Measurements from ENCODE around the gene SPN. TPM values are rescaled to one million over a fixed set of nuclear protein-coding genes. Genes with fewer than 3 reads are reported as not detected.

SPN gene
- total RNA-seq, 3 donors from 2014 or later: 4.4 to 6.0 (median 4.5) TPM

- ATAC-seq (peak; percentile 68), DNase-seq (no peak)
- Histone ChIP-seq H3K9me3 (no peaks in the 10 kb centered on the region), H3K36me3 (ENCODE audit: low read depth) (no peaks in the 10 kb centered on the region), H3K4me3 (no peak overlapping the region), H3K4me1 (ENCODE audit: low read depth) (no peaks in the 10 kb centered on the region)
- TF ChIP-seq, protein P1, sequence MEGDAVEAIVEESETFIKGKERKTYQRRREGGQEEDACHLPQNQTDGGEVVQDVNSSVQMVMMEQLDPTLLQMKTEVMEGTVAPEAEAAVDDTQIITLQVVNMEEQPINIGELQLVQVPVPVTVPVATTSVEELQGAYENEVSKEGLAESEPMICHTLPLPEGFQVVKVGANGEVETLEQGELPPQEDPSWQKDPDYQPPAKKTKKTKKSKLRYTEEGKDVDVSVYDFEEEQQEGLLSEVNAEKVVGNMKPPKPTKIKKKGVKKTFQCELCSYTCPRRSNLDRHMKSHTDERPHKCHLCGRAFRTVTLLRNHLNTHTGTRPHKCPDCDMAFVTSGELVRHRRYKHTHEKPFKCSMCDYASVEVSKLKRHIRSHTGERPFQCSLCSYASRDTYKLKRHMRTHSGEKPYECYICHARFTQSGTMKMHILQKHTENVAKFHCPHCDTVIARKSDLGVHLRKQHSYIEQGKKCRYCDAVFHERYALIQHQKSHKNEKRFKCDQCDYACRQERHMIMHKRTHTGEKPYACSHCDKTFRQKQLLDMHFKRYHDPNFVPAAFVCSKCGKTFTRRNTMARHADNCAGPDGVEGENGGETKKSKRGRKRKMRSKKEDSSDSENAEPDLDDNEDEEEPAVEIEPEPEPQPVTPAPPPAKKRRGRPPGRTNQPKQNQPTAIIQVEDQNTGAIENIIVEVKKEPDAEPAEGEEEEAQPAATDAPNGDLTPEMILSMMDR (IDR thresholded peaks at IDR 0.05): no peak
- intact Hi-C loops (cut with DNase I, micrococcal nuclease): no loop called here
Observed at GRCh38 chr16:29645694-29646187, 17.3 kb upstream of the SPN start.

DNA sequence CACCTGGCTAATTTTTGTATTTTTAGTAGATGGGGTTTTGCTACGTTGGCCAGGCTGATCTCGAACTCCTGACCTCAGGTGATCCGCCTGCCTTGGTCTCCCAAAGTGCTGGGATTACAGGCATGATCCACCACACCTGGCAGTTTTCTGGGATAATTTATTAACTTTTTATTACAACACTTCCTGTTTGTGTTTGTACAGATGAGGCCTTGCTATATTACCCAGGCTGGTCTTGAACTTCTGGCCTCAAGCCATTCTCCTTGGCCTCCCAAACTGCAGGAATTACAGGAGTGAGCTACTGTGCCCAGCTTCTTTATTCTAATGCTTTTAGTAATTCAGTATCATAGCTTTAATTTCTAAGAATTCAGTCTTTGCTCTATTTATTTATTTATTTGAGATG, 16.1 kb upstream of the SPN start:
- TF ChIP-seq, protein P1 (IDR thresholded peaks at IDR 0.05): no peak
- H3K4me3 ChIP-seq: no peak overlapping the region

DNA sequence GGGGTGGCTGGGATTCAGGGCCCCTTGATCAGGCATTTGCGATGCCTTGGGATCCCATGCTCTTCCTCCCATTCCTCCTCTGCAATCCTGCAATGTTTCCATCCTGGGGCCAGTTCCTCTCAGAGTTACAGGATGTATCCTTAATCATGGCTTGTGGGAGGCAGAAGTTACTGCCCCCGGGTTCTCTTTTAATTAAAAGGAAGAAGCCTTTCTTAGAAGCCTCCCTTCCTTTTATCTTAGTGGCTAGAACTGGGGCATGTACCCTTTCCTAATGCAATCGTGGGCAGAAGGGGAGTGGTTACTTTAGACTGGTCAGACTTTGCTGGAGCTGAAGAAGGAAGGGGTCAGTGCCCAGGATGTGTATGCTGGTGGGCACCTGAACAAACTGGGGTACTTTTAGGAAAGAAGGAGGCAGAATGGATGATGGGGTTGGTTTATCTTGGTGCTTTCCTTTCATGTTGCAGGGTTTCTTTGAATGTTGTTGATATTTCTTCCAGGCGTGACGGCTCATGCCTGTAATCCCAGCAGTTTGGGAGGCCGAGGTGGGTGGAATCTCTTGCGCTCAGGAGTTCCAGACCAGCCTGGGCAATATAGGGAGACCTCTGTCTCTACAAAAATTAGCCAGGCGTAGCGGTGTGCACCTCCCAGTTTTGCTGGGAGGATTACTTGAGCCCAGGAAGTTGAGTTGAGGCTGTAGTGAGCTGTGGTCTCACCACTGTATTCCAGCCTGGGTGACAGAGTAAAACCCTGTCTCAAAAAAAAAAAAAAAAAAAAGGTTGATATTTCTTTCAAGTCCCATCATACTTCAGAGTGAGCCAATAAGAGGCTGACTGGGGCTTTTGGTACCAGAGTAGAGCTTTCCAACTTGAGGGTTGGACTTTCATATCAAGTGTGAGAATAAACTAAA, 13.2 kb upstream of the SPN start:
- no peaks in the 10 kb centered on the region for H3K4me1 ChIP-seq (ENCODE audit: low read depth)
- ATAC-seq: no peak
- no peak for DNase-seq
- H3K9me3 ChIP-seq: no peaks in the 10 kb centered on the region
- intact Hi-C loops (cut with DNase I, micrococcal nuclease): no loop called here
- TF ChIP-seq, protein P1 (IDR thresholded peaks at IDR 0.05): no peak
- no peaks in the 10 kb centered on the region for H3K36me3 ChIP-seq (ENCODE audit: low read depth)
- H3K4me3 ChIP-seq: no peak overlapping the region

More for the DNA sequence above, 16.1 kb upstream of the SPN start:
- intact Hi-C loops (cut with DNase I, micrococcal nuclease): no loop called here
- no peaks in the 10 kb centered on the region for H3K4me1 ChIP-seq (ENCODE audit: low read depth)
- ATAC-seq: no peak
- H3K9me3 ChIP-seq: no peaks in the 10 kb centered on the region
- no peaks in the 10 kb centered on the region for H3K36me3 ChIP-seq (ENCODE audit: low read depth)
- no peak for DNase-seq

- intact Hi-C loops (cut with DNase I, micrococcal nuclease): no loop called here
- no peaks in the 10 kb centered on the region for H3K9me3 ChIP-seq
- TF ChIP-seq, protein P1 (IDR thresholded peaks at IDR 0.05): no peak
- no peaks in the 10 kb centered on the region for H3K36me3 ChIP-seq (ENCODE audit: low read depth)
- no peak overlapping the region for H3K4me3 ChIP-seq
- ATAC-seq (no peak), DNase-seq (no peak)
- no peaks in the 10 kb centered on the region for H3K4me1 ChIP-seq (ENCODE audit: low read depth)
Observed at GRCh38 chr16:29650771-29651170, 12.3 kb upstream of the SPN start.

- no peak for DNase-seq
- intact Hi-C loops (cut with DNase I, micrococcal nuclease): no loop called here
- ATAC-seq: no peak
- no peaks in the 10 kb centered on the region for H3K9me3 ChIP-seq
- H3K4me1 ChIP-seq (ENCODE audit: low read depth): no peaks in the 10 kb centered on the region
- H3K36me3 ChIP-seq (ENCODE audit: low read depth): no peaks in the 10 kb centered on the region
- no peak overlapping the region for H3K4me3 ChIP-seq
- TF ChIP-seq, protein P1 (IDR thresholded peaks at IDR 0.05): no peak
Observed at GRCh38 chr16:29651774-29652349, 11.2 kb upstream of the SPN start.

All from mucosa of descending colon (tissue), 3 donors.